AG08396 (cell line): ENCODE measurements around the gene SLC2A8.
A peak's percentile ranks its signal among the peaks of the same experiment; 100 is the strongest.

Source experiments
- DNase-seq: peaks from one replicate; pipeline ENCODE4 v3.0.0; 2012; ENCODE audit warnings: low spot score, mixed read lengths

Gene SLC2A8

GRCh38 chr9:127437497-127438264 lies 40.7 kb downstream of the SLC2A8 start:
- no peak for DNase-seq

GRCh38 chr9:127438394-127438793 lies 41.4 kb downstream of the SLC2A8 start:
- no peak for DNase-seq

- no peak for DNase-seq
Observed at GRCh38 chr9:127444283-127444920, 47.4 kb downstream of the SLC2A8 start.

GRCh38 chr9:127444921-127445850 lies 48.2 kb downstream of the SLC2A8 start:
- DNase-seq, result no peak

GRCh38 chr9:127445851-127446712 lies 49.1 kb downstream of the SLC2A8 start:
- DNase-seq, result no peak

- DNase-seq, result no peak
Observed at GRCh38 chr9:127446713-127447415, 49.9 kb downstream of the SLC2A8 start.

- DNase-seq, result no peak
Observed at GRCh38 chr9:127447416-127448111, 50.6 kb downstream of the SLC2A8 start.

- DNase-seq, result no peak
Observed at GRCh38 chr9:127448112-127448805, 51.3 kb downstream of the SLC2A8 start.

GRCh38 chr9:127449332-127449966 lies 52.5 kb downstream of the SLC2A8 start:
- no peak for DNase-seq

GRCh38 chr9:127450243-127450760 lies 53.3 kb downstream of the SLC2A8 start:
- DNase-seq, result peak; percentile 42

- DNase-seq, result peak; percentile 96
Observed at GRCh38 chr9:127450830-127451607, 54.0 kb downstream of the SLC2A8 start, which contains the start of the genes LRSAM1 and RPL12. Gene LRSAM1 (plus strand): TSS chr9:127451510. CDS start chr9:127454528, 3,018 bp downstream. Gene RPL12 (minus strand): TSS chr9:127451406. CDS start chr9:127451317, 89 bp downstream.

GRCh38 chr9:127451608-127451857 lies 54.6 kb downstream of the SLC2A8 start:
- no peak for DNase-seq

GRCh38 chr9:127451858-127452656 lies 55.1 kb downstream of the SLC2A8 start:
- DNase-seq, result peak; percentile 72

- no peak for DNase-seq
Observed at GRCh38 chr9:127452691-127453090, 55.7 kb downstream of the SLC2A8 start.

GRCh38 chr9:127455324-127455992 lies 58.5 kb downstream of the SLC2A8 start:
- DNase-seq, result no peak

- no peak for DNase-seq
Observed at GRCh38 chr9:127457191-127457878, 60.4 kb downstream of the SLC2A8 start.
